ENCODE measurements around the gene SLC6A16. TPM values are rescaled to one million over a fixed set of nuclear protein-coding genes. Genes with fewer than 3 reads are reported as not detected.

The SLC6A16 gene
- total RNA-seq, 1 donor from 2014 or later, result 19.3 TPM

- Mint-ChIP-seq H3K27me3 (peaks cover 42% of the 10 kb centered on the region), H3K36me3 (ENCODE audit: low read depth) (peaks cover 8% of the 10 kb centered on the region), H3K27ac (no peak overlapping the region), H3K9me3 (peaks cover 17% of the 10 kb centered on the region), H3K4me1 (no peaks in the 10 kb centered on the region), H3K4me3 (no peak overlapping the region)
- POLR2A ChIA-PET, result no interaction called here
- DNase-seq (no peak), ATAC-seq (ENCODE audit: low read depth) (no peak)
- TF ChIP-seq CTCF (IDR thresholded peaks at IDR 0.05), result no peak
- CTCF ChIA-PET, result no interaction called here
- intact Hi-C loops (cut with micrococcal nuclease), result no loop called here
These were observed 69.3 kb downstream of the SLC6A16 start for GRCh38 chr19:49255674-49256073.

GRCh38 chr19:49249933-49250332, 75.1 kb downstream of the SLC6A16 start:
- Mint-ChIP-seq H3K36me3 (ENCODE audit: low read depth) (no peaks in the 10 kb centered on the region), H3K4me3 (no peak overlapping the region), H3K4me1 (no peaks in the 10 kb centered on the region), H3K9me3 (no peaks in the 10 kb centered on the region), H3K27me3 (peaks cover 27% of the 10 kb centered on the region), H3K27ac (no peak overlapping the region)
- no peak for DNase-seq
- no peak for TF ChIP-seq CTCF (IDR thresholded peaks at IDR 0.05)
- CTCF ChIA-PET, result no interaction called here
- intact Hi-C loops (cut with micrococcal nuclease), result no loop called here
- POLR2A ChIA-PET, result no interaction called here
- ATAC-seq (ENCODE audit: low read depth), result no peak

- Mint-ChIP-seq H3K36me3 (ENCODE audit: low read depth) (no peaks in the 10 kb centered on the region), H3K9me3 (no peaks in the 10 kb centered on the region), H3K4me3 (no peak overlapping the region), H3K4me1 (no peaks in the 10 kb centered on the region), H3K27me3 (peaks cover 16% of the 10 kb centered on the region), H3K27ac (no peak overlapping the region)
- ChIA-PET POLR2A (interaction anchor here (0.7 kb wide), 1 partner anchor 90 kb away, joined by 9 read pairs; no protein-coding TSS in a partner anchor), CTCF (interaction anchor here (0.6 kb wide), 2 partner anchors 16 to 48 kb away, joined by 3 to 4 read pairs; no protein-coding TSS in a partner anchor)
- intact Hi-C loops (cut with micrococcal nuclease), result no loop called here
- ATAC-seq (ENCODE audit: low read depth) (no peak), DNase-seq (no peak)
- no peak for TF ChIP-seq CTCF (IDR thresholded peaks at IDR 0.05)
These were observed 77.3 kb downstream of the SLC6A16 start for GRCh38 chr19:49247676-49248075.

GRCh38 chr19:49244256-49244655, 80.7 kb downstream of the SLC6A16 start:
- no peak for ATAC-seq (ENCODE audit: low read depth)
- H3K4me3 Mint-ChIP-seq, result no peak overlapping the region
- H3K4me1 Mint-ChIP-seq, result no peaks in the 10 kb centered on the region
- intact Hi-C loops (cut with micrococcal nuclease), result no loop called here
- H3K27me3 Mint-ChIP-seq, result peaks cover 1% of the 10 kb centered on the region
- ChIA-PET CTCF (no interaction called here), POLR2A (no interaction called here)
- H3K9me3 Mint-ChIP-seq, result no peaks in the 10 kb centered on the region
- no peak overlapping the region for H3K27ac Mint-ChIP-seq
- no peak for DNase-seq
- no peak for TF ChIP-seq CTCF (IDR thresholded peaks at IDR 0.05)
- no peaks in the 10 kb centered on the region for H3K36me3 Mint-ChIP-seq (ENCODE audit: low read depth)

GRCh38 chr19:49243726-49244125, 81.3 kb downstream of the SLC6A16 start:
- no peaks in the 10 kb centered on the region for H3K9me3 Mint-ChIP-seq
- ChIA-PET CTCF (no interaction called here), POLR2A (no interaction called here)
- no peak overlapping the region for H3K27ac Mint-ChIP-seq
- H3K36me3 Mint-ChIP-seq (ENCODE audit: low read depth), result no peaks in the 10 kb centered on the region
- no peak for ATAC-seq (ENCODE audit: low read depth)
- no peak overlapping the region for H3K4me3 Mint-ChIP-seq
- H3K4me1 Mint-ChIP-seq, result no peaks in the 10 kb centered on the region
- intact Hi-C loops (cut with micrococcal nuclease), result no loop called here
- DNase-seq, result no peak
- peaks cover 1% of the 10 kb centered on the region for H3K27me3 Mint-ChIP-seq
- TF ChIP-seq CTCF (IDR thresholded peaks at IDR 0.05), result no peak
